A673 (cell line): ENCODE results near the gene TMEM109.

Source experiments
- EZH2 ChIP-seq: fragments of 200-600 bp; sonication (generic); IDR thresholded peaks from 2 replicates; pipeline ENCODE4 v1.6.1; 2017; ENCODE audit warnings: borderline replicate concordance, low read depth, mild to moderate bottlenecking, mixed read lengths, antibody characterized with exemption, low read length; ENCODE audit not compliant: poor library complexity, severe bottlenecking
- TF ChIP-seq, protein P1 (sequence below): fragments of 300-800, 200-600 bp; sonication (generic); conservative IDR thresholded peaks from 2 replicates; pipeline ENCODE4 v1.5.1; 2017; ENCODE audit warnings: low read depth, mild to moderate bottlenecking, antibody characterized with exemption, low read length, moderate library complexity, mixed read lengths

DNA sequence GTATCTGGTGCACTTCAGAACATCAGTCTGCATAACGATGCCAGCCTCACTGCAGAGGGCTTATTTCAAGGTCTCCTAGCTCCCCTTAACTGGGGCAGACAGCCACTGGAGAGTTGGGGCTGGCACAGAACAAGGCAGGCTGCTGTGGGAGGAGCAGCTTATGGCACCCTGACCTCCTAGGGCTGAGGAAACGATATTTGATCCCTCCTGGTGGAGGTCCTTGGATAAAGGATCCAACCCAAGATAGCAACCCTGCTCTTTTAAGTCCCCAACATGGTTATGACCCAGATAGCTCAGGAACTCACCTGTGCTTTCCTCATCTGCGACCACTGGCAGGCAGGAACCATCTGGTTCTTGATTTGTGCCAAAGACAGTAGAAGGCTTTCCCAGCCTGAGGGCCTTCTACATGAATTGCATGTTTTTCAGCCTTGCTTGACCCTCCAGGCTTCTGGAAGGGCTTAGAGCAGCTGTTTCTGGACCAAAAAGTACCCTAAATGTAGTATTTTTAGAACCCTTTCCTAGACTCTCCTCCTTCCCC, 2.8 kb downstream of the TMEM109 start:
- TF ChIP-seq EZH2 = no peak
- TF ChIP-seq, protein P1, sequence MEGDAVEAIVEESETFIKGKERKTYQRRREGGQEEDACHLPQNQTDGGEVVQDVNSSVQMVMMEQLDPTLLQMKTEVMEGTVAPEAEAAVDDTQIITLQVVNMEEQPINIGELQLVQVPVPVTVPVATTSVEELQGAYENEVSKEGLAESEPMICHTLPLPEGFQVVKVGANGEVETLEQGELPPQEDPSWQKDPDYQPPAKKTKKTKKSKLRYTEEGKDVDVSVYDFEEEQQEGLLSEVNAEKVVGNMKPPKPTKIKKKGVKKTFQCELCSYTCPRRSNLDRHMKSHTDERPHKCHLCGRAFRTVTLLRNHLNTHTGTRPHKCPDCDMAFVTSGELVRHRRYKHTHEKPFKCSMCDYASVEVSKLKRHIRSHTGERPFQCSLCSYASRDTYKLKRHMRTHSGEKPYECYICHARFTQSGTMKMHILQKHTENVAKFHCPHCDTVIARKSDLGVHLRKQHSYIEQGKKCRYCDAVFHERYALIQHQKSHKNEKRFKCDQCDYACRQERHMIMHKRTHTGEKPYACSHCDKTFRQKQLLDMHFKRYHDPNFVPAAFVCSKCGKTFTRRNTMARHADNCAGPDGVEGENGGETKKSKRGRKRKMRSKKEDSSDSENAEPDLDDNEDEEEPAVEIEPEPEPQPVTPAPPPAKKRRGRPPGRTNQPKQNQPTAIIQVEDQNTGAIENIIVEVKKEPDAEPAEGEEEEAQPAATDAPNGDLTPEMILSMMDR = no peak
